Measurements from ENCODE around the gene TEX14. TPM values are rescaled to one million over a fixed set of nuclear protein-coding genes. Genes with fewer than 3 reads are reported as not detected.
A peak's percentile ranks its signal among the peaks of the same experiment; 100 is the strongest.

Gene TEX14
- total and polyA plus RNA-seq, 2 donors (not counting 3 experiments of a cell fraction or from before 2014, with no cell fraction given) = 0.10 TPM; not detected in 1

DNA sequence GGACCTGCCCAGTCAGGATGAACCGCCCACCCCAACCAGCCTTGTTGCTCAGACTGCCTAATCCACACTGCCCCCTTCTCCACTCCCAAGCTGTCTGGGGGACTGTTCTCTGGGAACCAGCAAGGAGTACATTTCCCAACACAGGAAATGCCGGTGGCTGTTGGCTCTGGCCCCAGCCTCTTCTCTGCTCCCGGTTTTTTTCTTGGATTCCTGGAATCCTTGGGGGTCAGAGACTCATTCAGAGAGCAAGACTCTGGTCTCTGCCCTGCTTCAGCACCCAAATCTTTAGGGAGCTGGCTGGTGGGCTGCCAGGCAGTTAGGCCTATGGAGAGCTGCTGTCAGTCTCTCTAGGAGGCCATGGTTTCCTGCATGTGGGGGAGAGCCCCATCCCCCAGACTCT, 166.6 kb downstream of the TEX14 start:
- H3K4me3 ChIP-seq (replicated peaks in 1 of 3; ENCODE audit: insufficient read depth in 1 of 3, low read depth in 1 of 3, low read length in 3 of 3) = no peak overlapping the region
- H3K36me3 ChIP-seq (ENCODE audit: control insufficient read depth in 2 of 2, extremely low read depth in 1 of 2, insufficient read depth in 2 of 2, low read length in 2 of 2) = no peaks in the 10 kb centered on the region
- H3K4me1 ChIP-seq (ENCODE audit: control insufficient read depth, extremely low read depth, insufficient read depth, low read length) = peaks cover 23% of the 10 kb centered on the region
- H3K9me3 ChIP-seq (replicated peaks; ENCODE audit: control insufficient read depth, insufficient read depth, low read length) = no peaks in the 10 kb centered on the region
- no TSS peak for BruUV-seq (replicated peaks)
- dilution Hi-C loops (cut with MboI; ENCODE audit: extremely low pct_ligation_motif_present, low sequenced_read_pairs) (no loop called here), intact Hi-C loops (cut with micrococcal nuclease) (loop anchor here (10.0 kb wide), 1 partner anchor 1440 kb away; the partner anchor contains the start of gene AKAP1)
- H3K27ac ChIP-seq (ENCODE audit: insufficient read depth, low read depth, low read length) = peak overlapping the region; percentile 44
- CTCF ChIA-PET = no interaction called here
- peak overlapping the region; percentile 47 for H2AFZ ChIP-seq (ENCODE audit: low read depth, low read length)
- H3K9ac ChIP-seq (replicated peaks; ENCODE audit: extremely low read depth, insufficient read depth, low read length) = no peak overlapping the region
- peak overlapping the region; percentile 8 for H3K4me2 ChIP-seq (ENCODE audit: insufficient read depth, low read length)
- FAIRE-seq (peak; percentile 87), DNase-seq (ENCODE audit: low read depth, low spot score) (peak; percentile 82)
- no peaks in the 10 kb centered on the region for H4K20me1 ChIP-seq (replicated peaks; ENCODE audit: control insufficient read depth, extremely low read depth, insufficient read depth, low read length)
- POLR2A ChIA-PET = no interaction called here
- H3K79me2 ChIP-seq (ENCODE audit: control insufficient read depth, insufficient read depth, low read length) = no peaks in the 10 kb centered on the region
- H3K9me1 ChIP-seq (replicated peaks; ENCODE audit: control insufficient read depth, extremely low read depth, insufficient read depth, low read length) = no peaks in the 10 kb centered on the region
- TF ChIP-seq CTCF (IDR thresholded peaks at IDR 0.05; ENCODE audit: extremely low read depth in 1 of 2, insufficient read depth in 1 of 2, low read depth in 1 of 2, low read length in 2 of 2) (no peak), JUN (IDR thresholded peaks at IDR 0.05; ENCODE audit: borderline replicate concordance, insufficient read depth, insufficient read length, low read depth) (no peak), MYC (IDR thresholded peaks at IDR 0.05; ENCODE audit: low read depth, low read length) (no peak), EZH2 (IDR thresholded peaks at IDR 0.05; ENCODE audit: borderline replicate concordance, low read depth, low read length, severe bottlenecking) (no peak), MAX (IDR thresholded peaks at IDR 0.05; ENCODE audit: insufficient read depth, insufficient read length) (no peak), GATA2 (IDR thresholded peaks at IDR 0.05; ENCODE audit: insufficient read depth, insufficient read length, low read depth, low read length) (no peak), FOS (IDR thresholded peaks at IDR 0.05; ENCODE audit: borderline replicate concordance, insufficient read depth, low read length) (no peak), POLR2A (IDR thresholded peaks at IDR 0.05; ENCODE audit: low read depth, low read length) (no peak), POLR2AphosphoS5 (IDR thresholded peaks at IDR 0.05; ENCODE audit: insufficient read depth, low read depth, low read length) (no peak)
- H3K27me3 ChIP-seq (ENCODE audit: control insufficient read depth in 2 of 2, insufficient read depth in 2 of 2, low read length in 2 of 2) = no peaks in the 10 kb centered on the region

Data from endothelial cell of umbilical vein (primary cell).